SK-N-MC (cell line): ENCODE results near the gene GALC.

Experiments
- EZH2 ChIP-seq: fragments of 200-600 bp; sonication (generic); IDR thresholded peaks from one replicate; pipeline ENCODE4 v1.6.1; 2017; ENCODE audit warnings: antibody characterized with exemption
- FOXP2 ChIP-seq: optimal IDR thresholded peaks from 2 replicates; pipeline ENCODE3; 2011; ENCODE audit warnings: mild to moderate bottlenecking, moderate library complexity; ENCODE audit not compliant: insufficient read depth; ENCODE audit errors: extremely low read length, control extremely low read depth
- POLR2AphosphoS5 ChIP-seq: IDR thresholded peaks from 2 replicates; pipeline ENCODE4 v1.6.1; 2012; ENCODE audit warnings: mild to moderate bottlenecking, low read depth, low read length, borderline replicate concordance

DNA sequence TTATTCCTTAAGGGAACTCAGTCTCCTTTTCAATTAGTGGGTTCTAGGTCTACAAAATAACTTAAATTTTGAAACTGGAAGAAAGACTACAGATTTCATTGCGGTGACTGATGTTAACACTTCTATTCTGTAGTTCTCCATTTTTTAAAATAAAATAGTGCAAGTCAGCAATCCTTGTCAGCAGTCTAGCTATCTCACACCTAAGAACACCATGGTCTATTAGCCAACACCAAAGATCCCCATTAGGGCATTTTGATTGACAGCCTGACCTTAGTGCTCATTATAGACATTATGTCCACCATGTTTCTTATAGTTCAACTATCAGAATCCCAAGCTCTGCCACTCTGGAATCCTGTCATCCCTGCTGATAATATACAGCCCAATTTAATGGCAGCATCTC lies 39.4 kb upstream of the GALC start:
- no peak for TF ChIP-seq EZH2
- no peak for TF ChIP-seq POLR2AphosphoS5
- TF ChIP-seq FOXP2: no peak
